ENCODE data around the gene GCM1. TPM values are rescaled to one million over a fixed set of nuclear protein-coding genes. Genes with fewer than 3 reads are reported as not detected.

GCM1 gene
- total and polyA plus RNA-seq, 4 donors: 0.05 to 0.08 TPM; not detected in 2

Small RNA genes within 50 kb of the gene (small RNA-seq; reads per million reads assigned to genes)
- not detected for gene RN7SL244P
- gene RNU6-464P: not detected

Other genes with a start within 250 kb of the GCM1 start
- not detected for gene GSTA3, start 239.1 kb downstream of the GCM1 start, total RNA-seq
- not detected for gene GSTA3, start 239.1 kb downstream of the GCM1 start, polyA plus RNA-seq
- gene GSTA4, start 153.6 kb downstream of the GCM1 start, total RNA-seq: 10 to 100 TPM; 14.0 to 22.7 TPM
- gene GSTA4, start 153.6 kb downstream of the GCM1 start, polyA plus RNA-seq: 10 to 100 TPM in 1 of 2 donors, 1 to 10 TPM in 1; 7.9 to 19.7 TPM
- 1 to 10 TPM; 4.6 to 7.4 TPM for gene CILK1, start 87.0 kb downstream of the GCM1 start, total RNA-seq
- gene CILK1, start 87.0 kb downstream of the GCM1 start, polyA plus RNA-seq: 1 to 10 TPM; 3.1 TPM
- 10 to 100 TPM; 49.9 to 79.1 TPM for gene FBXO9, start 83.4 kb downstream of the GCM1 start, total RNA-seq
- 10 to 100 TPM; 36.8 to 52.5 TPM for gene FBXO9, start 83.4 kb downstream of the GCM1 start, polyA plus RNA-seq
- 10 to 100 TPM; 61.2 to 77.8 TPM for gene ELOVL5, start 200.1 kb upstream of the GCM1 start, total RNA-seq
- 10 to 100 TPM; 22.1 to 54.4 TPM for gene ELOVL5, start 200.1 kb upstream of the GCM1 start, polyA plus RNA-seq

Measured in liver (tissue), 5 donors.